SJCRH30 (cell line): ENCODE data around the gene PALLD. TPM values are rescaled to one million over a fixed set of nuclear protein-coding genes. Genes with fewer than 3 reads are reported as not detected.
"Not testable (repeated sequence)": the region's sequence is repeated elsewhere in the genome, so short reads cannot be mapped to it uniquely, and the experiment has no call there.

Experiments
- DNase-seq, 2 experiments: peaks; one replicate each; pipeline ENCODE4 v3.0.0-alpha.2; 2015 to 2020
- H3K27ac ChIP-seq: fragments of 250-450 bp; sonication (Bioruptor Pico); 2 replicates; pipeline ENCODE4 v1.5.1; 2020; ENCODE audit warnings: mild to moderate bottlenecking, moderate library complexity
- H3K27me3 ChIP-seq: fragments of 250-450 bp; sonication (Bioruptor Pico); 2 replicates; pipeline ENCODE4 v1.5.1; 2020; ENCODE audit warnings: mild to moderate bottlenecking, moderate library complexity
- H3K36me3 ChIP-seq: fragments of 250-450 bp; sonication (Bioruptor Pico); 2 replicates; pipeline ENCODE4 v1.5.1; 2020; ENCODE audit warnings: mild to moderate bottlenecking, moderate library complexity
- H3K4me1 ChIP-seq: fragments of 250-450 bp; sonication (Bioruptor Pico); 2 replicates; pipeline ENCODE4 v1.5.1; 2020; ENCODE audit warnings: mild to moderate bottlenecking, moderate library complexity
- H3K4me3 ChIP-seq: fragments of 250-450 bp; sonication (Bioruptor Pico); 2 replicates; pipeline ENCODE4 v1.5.1; 2020; ENCODE audit warnings: mild to moderate bottlenecking, moderate library complexity
- H3K9me3 ChIP-seq: fragments of 250-450 bp; sonication (Bioruptor Pico); replicated peaks from 2 replicates; pipeline ENCODE4 v1.5.1; 2020; ENCODE audit warnings: mild to moderate bottlenecking, moderate library complexity
- total RNA-seq: library from RNA; depleted of rRNA; stranded (reverse); fragments of >200 nt; shearing (Covaris generic); gene quantifications from 2 replicates; pipeline ENCODE4 v1.2.3, GENCODE V29; 2014

The PALLD gene
- total RNA-seq, 1 experiment from 2014 or later = 47.3 TPM

GRCh38 chr4:168727181-168727580 is 230.3 kb downstream of the PALLD start:
- not testable (repeated sequence) for DNase-seq, H3K27ac ChIP-seq, H3K9me3 ChIP-seq, H3K27me3 ChIP-seq, H3K4me3 ChIP-seq
- H3K4me1 ChIP-seq = peaks cover 18% of the 10 kb centered on the region
- peaks cover 24% of the 10 kb centered on the region for H3K36me3 ChIP-seq

GRCh38 chr4:168731006-168731636 is 234.3 kb downstream of the PALLD start:
- no peak for DNase-seq
- Histone ChIP-seq H3K27me3 (no peaks in the 10 kb centered on the region), H3K27ac (no peak overlapping the region), H3K4me1 (peaks cover 4% of the 10 kb centered on the region; the same call in 1 of the 2 replicates), H3K9me3 (peaks cover 7% of the 10 kb centered on the region; the same call in 1 of the 2 replicates), H3K4me3 (no peak overlapping the region), H3K36me3 (peaks cover 14% of the 10 kb centered on the region)

GRCh38 chr4:168731706-168732414 is 235.0 kb downstream of the PALLD start:
- peaks cover 3% of the 10 kb centered on the region; the same call in 1 of the 2 replicates for H3K4me1 ChIP-seq
- no peak for DNase-seq
- no peak overlapping the region for H3K27ac ChIP-seq
- H3K9me3 ChIP-seq = peaks cover 7% of the 10 kb centered on the region; the same call in 1 of the 2 replicates
- H3K36me3 ChIP-seq = peaks cover 13% of the 10 kb centered on the region
- no peak overlapping the region for H3K4me3 ChIP-seq
- no peaks in the 10 kb centered on the region for H3K27me3 ChIP-seq

GRCh38 chr4:168732714-168733113 is 235.9 kb downstream of the PALLD start:
- H3K36me3 ChIP-seq = peaks cover 5% of the 10 kb centered on the region; the same call in 1 of the 2 replicates
- no peak for DNase-seq
- no peak overlapping the region for H3K4me3 ChIP-seq
- H3K4me1 ChIP-seq = peaks cover 6% of the 10 kb centered on the region
- H3K9me3 ChIP-seq = no peaks in the 10 kb centered on the region
- no peaks in the 10 kb centered on the region for H3K27me3 ChIP-seq
- H3K27ac ChIP-seq = no peak overlapping the region

- Histone ChIP-seq H3K4me3 (no peak overlapping the region), H3K36me3 (peaks cover 2% of the 10 kb centered on the region; the same call in 1 of the 2 replicates), H3K4me1 (peaks cover 10% of the 10 kb centered on the region), H3K27me3 (no peaks in the 10 kb centered on the region), H3K27ac (no peak overlapping the region), H3K9me3 (no peaks in the 10 kb centered on the region)
- no peak for DNase-seq
These were observed 238.1 kb downstream of the PALLD start for GRCh38 chr4:168734703-168735678.

- no peak for DNase-seq
- no peak overlapping the region for H3K4me3 ChIP-seq
- H3K36me3 ChIP-seq = peaks cover 4% of the 10 kb centered on the region; the same call in 1 of the 2 replicates
- H3K27me3 ChIP-seq = no peaks in the 10 kb centered on the region
- no peaks in the 10 kb centered on the region for H3K9me3 ChIP-seq
- H3K27ac ChIP-seq = no peak overlapping the region
- peaks cover 10% of the 10 kb centered on the region for H3K4me1 ChIP-seq
These were observed 238.9 kb downstream of the PALLD start for GRCh38 chr4:168735735-168736134.

- H3K4me3 ChIP-seq = no peak overlapping the region
- peaks cover 10% of the 10 kb centered on the region for H3K4me1 ChIP-seq
- DNase-seq = no peak
These were observed 240.3 kb downstream of the PALLD start for GRCh38 chr4:168736860-168737805.

GRCh38 chr4:168737806-168738172 is 240.9 kb downstream of the PALLD start:
- H3K27me3 ChIP-seq = no peaks in the 10 kb centered on the region
- H3K9me3 ChIP-seq = no peaks in the 10 kb centered on the region
- H3K27ac ChIP-seq = peak overlapping the region; percentile 59
- peaks cover 8% of the 10 kb centered on the region for H3K4me1 ChIP-seq
- H3K4me3 ChIP-seq = no peak overlapping the region
- peaks cover 4% of the 10 kb centered on the region; the same call in 1 of the 2 replicates for H3K36me3 ChIP-seq
- peak; percentile 46 to 53 for DNase-seq

More at GRCh38 chr4:168736860-168737805, 240.3 kb downstream of the PALLD start:
- peak overlapping the region; percentile 59 for H3K27ac ChIP-seq
- H3K9me3 ChIP-seq = no peaks in the 10 kb centered on the region
- no peaks in the 10 kb centered on the region for H3K27me3 ChIP-seq
- H3K36me3 ChIP-seq = peaks cover 4% of the 10 kb centered on the region; the same call in 1 of the 2 replicates

GRCh38 chr4:168739886-168740285 is 243.0 kb downstream of the PALLD start:
- DNase-seq = peak in 1 of 2 experiments; percentile 4
- Histone ChIP-seq H3K9me3 (no peaks in the 10 kb centered on the region), H3K36me3 (peaks cover 5% of the 10 kb centered on the region), H3K4me3 (no peak overlapping the region), H3K4me1 (peaks cover 8% of the 10 kb centered on the region), H3K27me3 (no peaks in the 10 kb centered on the region), H3K27ac (no peak overlapping the region)

GRCh38 chr4:168740691-168741090 is 243.8 kb downstream of the PALLD start:
- H3K4me1 ChIP-seq = peaks cover 8% of the 10 kb centered on the region

GRCh38 chr4:168741281-168742173 is 244.7 kb downstream of the PALLD start:
- no peaks in the 10 kb centered on the region for H3K9me3 ChIP-seq
- H3K27me3 ChIP-seq = no peaks in the 10 kb centered on the region
- H3K4me1 ChIP-seq = peaks cover 8% of the 10 kb centered on the region
- no peak for DNase-seq
- H3K36me3 ChIP-seq = peaks cover 5% of the 10 kb centered on the region
- no peak overlapping the region for H3K4me3 ChIP-seq
- H3K27ac ChIP-seq = no peak overlapping the region

More at GRCh38 chr4:168740691-168741090, 243.8 kb downstream of the PALLD start:
- H3K36me3 ChIP-seq = peaks cover 5% of the 10 kb centered on the region
- no peak for DNase-seq
- no peak overlapping the region for H3K4me3 ChIP-seq
- no peaks in the 10 kb centered on the region for H3K9me3 ChIP-seq
- no peak overlapping the region for H3K27ac ChIP-seq
- no peaks in the 10 kb centered on the region for H3K27me3 ChIP-seq

- no peaks in the 10 kb centered on the region for H3K9me3 ChIP-seq
- no peak for DNase-seq
- no peak overlapping the region for H3K27ac ChIP-seq
- H3K4me1 ChIP-seq = 0 out of 2 replicates have a peak, but pooled peaks cover under 1% of the 10 kb centered on the region
- H3K27me3 ChIP-seq = no peaks in the 10 kb centered on the region
- peaks cover 5% of the 10 kb centered on the region for H3K36me3 ChIP-seq
- no peak overlapping the region for H3K4me3 ChIP-seq
These were observed 246.3 kb downstream of the PALLD start for GRCh38 chr4:168743131-168743530.

- DNase-seq = no peak
- H3K36me3 ChIP-seq = peaks cover 5% of the 10 kb centered on the region
- H3K27ac ChIP-seq = no peak overlapping the region
- no peaks in the 10 kb centered on the region for H3K9me3 ChIP-seq
- no peaks in the 10 kb centered on the region for H3K4me1 ChIP-seq
- no peaks in the 10 kb centered on the region for H3K27me3 ChIP-seq
- no peak overlapping the region for H3K4me3 ChIP-seq
These were observed 246.7 kb downstream of the PALLD start for GRCh38 chr4:168743601-168744000.
